Measurements from ENCODE around the gene ITSN1. TPM values are rescaled to one million over a fixed set of nuclear protein-coding genes. Genes with fewer than 3 reads are reported as not detected.

The ITSN1 gene
- total RNA-seq, 2 experiments from 2014 or later, result 1.6 to 1.7 TPM

DNA sequence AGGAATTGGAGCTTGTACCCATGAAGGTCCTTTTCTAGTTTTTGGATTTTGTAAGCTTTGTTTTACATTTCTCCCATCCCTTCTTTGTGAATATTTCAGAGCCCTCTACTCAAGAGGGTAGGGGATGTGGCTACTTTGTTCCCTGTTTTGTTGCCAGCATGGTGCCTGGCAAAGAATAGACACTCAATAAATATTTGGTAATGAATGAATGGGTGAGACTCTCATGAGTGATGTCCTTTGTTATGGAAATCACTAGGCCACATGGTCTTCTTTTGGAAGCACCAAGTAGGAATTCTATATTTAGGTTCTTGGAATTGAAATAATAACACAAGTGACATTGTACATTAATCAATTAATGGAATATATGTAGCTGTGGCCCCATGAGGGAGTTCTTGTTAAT is 300.1 kb downstream of the ITSN1 start:
- Mint-ChIP-seq H3K4me1 (ENCODE audit: low read depth) (peaks cover 62% of the 10 kb centered on the region), H3K36me3 (ENCODE audit: low read depth) (peaks cover 75% of the 10 kb centered on the region), H3K27me3 (ENCODE audit: low read depth) (no peaks in the 10 kb centered on the region), H3K27ac (no peak overlapping the region), H3K9me3 (ENCODE audit: insufficient read depth) (peaks cover 10% of the 10 kb centered on the region), H3K4me3 (no peak overlapping the region)
- ATAC-seq (no peak), DNase-seq (peak; percentile 8)
- ChIA-PET CTCF (interaction anchor here (0.7 to 3.5 kb wide), 3 partner anchors 18 to 244 kb away, joined by 3 to 21 read pairs (median 4); no protein-coding TSS in a partner anchor), POLR2A (interaction anchor here (1.4 kb wide), 1 partner anchor 9 kb away, joined by 4 read pairs; no protein-coding TSS in a partner anchor)

DNA sequence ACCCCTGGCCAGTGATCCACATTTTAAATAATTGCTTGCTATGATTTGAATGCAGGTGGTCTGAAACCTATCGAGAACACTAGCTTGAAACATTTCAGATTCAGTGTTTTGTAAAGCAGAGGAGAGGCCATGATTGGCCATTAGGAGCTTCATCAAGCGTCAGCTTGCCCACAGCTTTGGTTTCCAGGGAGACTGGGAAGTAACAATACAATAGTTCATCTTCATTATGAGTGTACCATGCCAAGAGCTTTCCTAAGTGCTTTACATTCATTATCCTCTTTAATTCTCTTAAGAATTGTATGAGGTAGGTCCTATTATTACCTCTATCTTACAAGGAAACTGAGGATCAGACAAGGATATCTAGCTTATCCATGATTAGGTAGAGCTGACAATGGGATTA is 301.0 kb downstream of the ITSN1 start:
- peaks cover 76% of the 10 kb centered on the region for H3K36me3 Mint-ChIP-seq (ENCODE audit: low read depth)
- DNase-seq, result peak; percentile 19
- peaks cover 64% of the 10 kb centered on the region for H3K4me1 Mint-ChIP-seq (ENCODE audit: low read depth)
- ChIA-PET CTCF (interaction anchor here (0.8 to 3.5 kb wide), 4 partner anchors 19 to 404 kb away, joined by 3 to 21 read pairs (median 4); no protein-coding TSS in a partner anchor), POLR2A (interaction anchor here (1.0 to 1.4 kb wide), 2 partner anchors 9 to 10 kb away, joined by 3 to 4 read pairs; no protein-coding TSS in a partner anchor)
- no peak overlapping the region for H3K4me3 Mint-ChIP-seq
- H3K9me3 Mint-ChIP-seq (ENCODE audit: insufficient read depth), result peaks cover 9% of the 10 kb centered on the region
- H3K27ac Mint-ChIP-seq, result no peak overlapping the region
- no peaks in the 10 kb centered on the region for H3K27me3 Mint-ChIP-seq (ENCODE audit: low read depth)
- ATAC-seq, result no peak

DNA sequence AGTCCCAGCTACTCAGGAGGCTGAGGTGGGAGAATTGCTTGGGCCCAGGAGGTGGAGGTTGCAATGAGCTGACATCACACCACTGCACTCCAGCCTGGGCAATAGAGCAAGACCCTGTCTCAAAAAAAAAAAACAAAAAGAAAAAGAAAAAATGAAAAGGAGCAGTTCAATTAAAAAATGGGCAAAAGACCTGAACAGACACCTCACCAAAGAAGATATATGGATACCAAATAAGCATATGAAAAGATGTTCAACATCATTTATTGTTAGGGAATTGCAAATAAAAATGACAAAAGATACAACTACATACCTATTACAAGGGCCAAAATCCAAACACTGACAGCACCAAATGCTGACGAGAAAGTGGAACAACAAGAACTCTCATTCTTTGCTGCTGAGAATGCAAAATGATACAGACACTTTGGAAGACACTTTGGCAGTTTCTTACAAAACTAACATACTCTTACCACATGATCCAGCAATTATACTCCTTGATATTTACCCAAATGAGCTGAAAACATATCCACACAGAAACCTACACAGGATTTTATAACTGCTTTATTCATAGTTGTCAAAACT is 302.0 kb downstream of the ITSN1 start:
- Mint-ChIP-seq H3K36me3 (ENCODE audit: low read depth) (peaks cover 67% of the 10 kb centered on the region), H3K27ac (no peak overlapping the region), H3K27me3 (ENCODE audit: low read depth) (no peaks in the 10 kb centered on the region), H3K9me3 (ENCODE audit: insufficient read depth) (peaks cover 5% of the 10 kb centered on the region), H3K4me1 (ENCODE audit: low read depth) (peaks cover 64% of the 10 kb centered on the region), H3K4me3 (no peak overlapping the region)
- ATAC-seq (no peak), DNase-seq (no peak)
- ChIA-PET CTCF (interaction anchor here (1.2 kb wide), 1 partner anchor 20 kb away, joined by 3 read pairs; no protein-coding TSS in a partner anchor), POLR2A (interaction anchor here (0.7 kb wide), 1 partner anchor 13 kb away, joined by 3 read pairs; no protein-coding TSS in a partner anchor)

DNA sequence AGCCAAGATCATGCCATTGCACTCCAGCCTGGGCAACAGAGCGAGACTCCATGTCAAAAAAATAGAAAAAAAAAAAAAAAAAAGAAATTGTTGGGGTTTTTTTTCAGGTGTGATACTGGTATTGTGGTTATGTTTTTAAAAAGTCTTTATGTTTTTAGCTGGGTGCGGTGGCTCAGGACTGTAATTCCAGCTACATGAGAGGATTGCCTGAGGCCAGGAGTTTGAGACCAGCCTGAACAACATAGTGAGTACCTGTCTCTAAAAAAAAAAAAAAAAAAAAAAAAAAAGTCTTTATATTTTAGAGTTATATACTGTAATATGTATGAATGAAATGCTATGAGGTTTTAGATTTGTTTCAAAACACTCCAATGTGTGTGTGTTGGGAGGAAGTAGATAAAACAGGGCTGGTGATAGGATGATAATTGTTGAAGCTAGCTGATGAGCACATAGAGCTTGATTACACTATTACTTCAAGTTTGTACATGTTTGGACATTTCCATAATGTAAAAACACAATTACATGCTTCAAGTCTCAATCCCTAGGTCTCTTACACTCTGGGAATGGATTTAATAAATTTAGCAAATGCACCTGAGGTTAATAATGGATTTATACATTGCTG is 303.5 kb downstream of the ITSN1 start:
- Mint-ChIP-seq H3K36me3 (ENCODE audit: low read depth) (peaks cover 65% of the 10 kb centered on the region), H3K27ac (peak overlapping the region; percentile 62), H3K9me3 (ENCODE audit: insufficient read depth) (peaks cover 5% of the 10 kb centered on the region), H3K4me3 (no peak overlapping the region), H3K4me1 (ENCODE audit: low read depth) (peaks cover 65% of the 10 kb centered on the region), H3K27me3 (ENCODE audit: low read depth) (no peaks in the 10 kb centered on the region)
- DNase-seq (peak; percentile 17), ATAC-seq (no peak)
- CTCF ChIA-PET, result interaction anchor here (0.7 to 5.3 kb wide), 4 partner anchors 9 to 129 kb away, joined by 3 to 28 read pairs (median 18); partner anchors contain the start of genes MRPS6 and SLC5A3
- POLR2A ChIA-PET, result interaction anchor here (0.7 to 1.3 kb wide), 2 partner anchors 9 to 577 kb away, joined by 3 to 6 read pairs; no protein-coding TSS in a partner anchor

DNA sequence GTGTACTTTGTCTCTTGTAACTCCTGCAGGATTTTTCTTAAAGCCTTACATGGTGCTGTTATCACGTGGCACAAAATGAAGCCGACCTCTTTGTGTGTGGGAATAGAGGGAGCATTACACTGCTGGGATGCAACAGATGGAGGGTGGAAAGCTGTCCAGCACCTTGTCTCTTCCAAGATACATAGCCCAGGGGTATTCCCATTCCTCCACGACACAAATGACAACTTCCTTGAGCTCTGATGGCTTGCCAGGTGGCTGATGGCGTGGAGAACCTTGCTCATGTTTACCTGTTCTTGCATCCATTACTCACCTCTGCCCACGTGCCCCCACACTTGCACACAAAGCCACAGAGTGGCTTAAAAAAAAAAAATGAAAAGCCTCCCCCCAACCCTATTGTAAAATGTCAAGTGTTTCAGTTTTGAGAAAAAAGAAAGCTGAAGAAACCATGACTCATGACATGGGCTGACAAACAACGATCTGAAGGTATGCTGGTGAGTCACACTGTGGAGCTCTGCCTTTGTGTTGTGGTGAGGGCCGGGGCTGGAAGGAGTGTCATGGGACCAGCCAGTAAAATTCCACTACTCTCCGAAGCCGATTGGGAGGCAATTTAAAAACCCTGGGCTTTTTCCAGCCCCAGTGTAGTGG is 305.3 kb downstream of the ITSN1 start:
- peak; percentile 91 for DNase-seq
- ATAC-seq, result peak; percentile 68
- Mint-ChIP-seq H3K36me3 (ENCODE audit: low read depth) (peaks cover 67% of the 10 kb centered on the region), H3K4me1 (ENCODE audit: low read depth) (peaks cover 75% of the 10 kb centered on the region), H3K27me3 (ENCODE audit: low read depth) (no peaks in the 10 kb centered on the region), H3K4me3 (peak overlapping the region; percentile 63), H3K9me3 (ENCODE audit: insufficient read depth) (peaks cover 5% of the 10 kb centered on the region), H3K27ac (peak overlapping the region; percentile 98)
- ChIA-PET CTCF (interaction anchor here (0.9 to 5.3 kb wide), 9 partner anchors 9 to 144 kb away, joined by 3 to 49 read pairs (median 8); partner anchors contain the start of genes MRPS6 and SLC5A3), POLR2A (interaction anchor here (0.6 to 4.1 kb wide), 15 partner anchors 12 to 1072 kb away, joined by 3 to 224 read pairs (median 9); partner anchors contain the start of genes MRPS6 and SLC5A3)

DNA sequence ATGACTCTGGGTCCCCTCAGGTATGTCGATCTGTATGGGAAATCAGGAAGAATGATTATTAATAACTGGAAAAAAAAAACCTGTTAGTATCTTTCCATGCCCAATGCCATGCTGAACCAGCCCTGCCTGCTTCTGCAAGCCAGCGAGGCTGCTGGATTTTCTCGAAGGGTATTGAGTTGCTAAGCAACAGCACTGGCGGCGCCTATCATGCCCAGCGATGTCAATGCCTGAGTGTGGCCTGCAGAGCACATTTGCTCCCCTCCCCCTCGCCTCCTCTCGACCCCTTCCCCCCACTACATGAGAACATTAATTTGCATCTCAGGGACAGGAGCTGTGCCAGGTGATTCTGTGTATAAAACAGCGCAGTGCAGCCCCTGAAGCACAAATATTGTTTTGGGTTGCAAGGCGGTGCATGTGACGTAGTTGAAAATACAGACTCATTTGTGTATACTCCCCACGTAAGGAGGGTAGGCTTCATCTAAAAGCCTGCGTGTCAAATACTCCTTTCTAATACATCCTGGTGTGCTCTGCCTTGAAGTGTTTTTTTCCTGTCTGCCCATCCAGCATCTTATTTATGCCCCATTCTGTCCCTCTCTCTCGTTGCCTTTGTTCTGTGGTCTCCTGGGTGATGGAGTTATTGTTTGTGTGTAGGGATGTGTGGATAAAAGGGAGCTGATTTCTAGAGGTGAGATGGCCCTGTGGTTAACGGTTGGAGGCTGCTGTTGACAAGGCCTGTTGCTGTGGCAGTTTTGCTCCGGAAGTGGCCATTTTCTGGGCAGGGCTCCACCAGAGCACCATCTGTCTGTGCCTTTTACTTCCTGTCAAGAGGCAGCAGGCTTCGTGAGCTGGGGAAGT is 306.0 kb downstream of the ITSN1 start:
- Mint-ChIP-seq H3K36me3 (ENCODE audit: low read depth) (peaks cover 70% of the 10 kb centered on the region), H3K27ac (peak overlapping the region; percentile 98), H3K4me3 (peak overlapping the region; percentile 63), H3K9me3 (ENCODE audit: insufficient read depth) (peaks cover 5% of the 10 kb centered on the region), H3K4me1 (ENCODE audit: low read depth) (peaks cover 81% of the 10 kb centered on the region), H3K27me3 (ENCODE audit: low read depth) (no peaks in the 10 kb centered on the region)
- ChIA-PET CTCF (interaction anchor here (0.9 to 5.3 kb wide), 11 partner anchors 9 to 400 kb away, joined by 3 to 49 read pairs (median 8); partner anchors contain the start of genes MRPS6 and SLC5A3), POLR2A (interaction anchor here (0.6 to 4.1 kb wide), 26 partner anchors 9 to 1071 kb away, joined by 3 to 224 read pairs (median 7); partner anchors contain the start of genes ATP5PO, MRPS6 and SLC5A3)
- peak; percentile 95 for DNase-seq
- peak; percentile 62 for ATAC-seq

DNA sequence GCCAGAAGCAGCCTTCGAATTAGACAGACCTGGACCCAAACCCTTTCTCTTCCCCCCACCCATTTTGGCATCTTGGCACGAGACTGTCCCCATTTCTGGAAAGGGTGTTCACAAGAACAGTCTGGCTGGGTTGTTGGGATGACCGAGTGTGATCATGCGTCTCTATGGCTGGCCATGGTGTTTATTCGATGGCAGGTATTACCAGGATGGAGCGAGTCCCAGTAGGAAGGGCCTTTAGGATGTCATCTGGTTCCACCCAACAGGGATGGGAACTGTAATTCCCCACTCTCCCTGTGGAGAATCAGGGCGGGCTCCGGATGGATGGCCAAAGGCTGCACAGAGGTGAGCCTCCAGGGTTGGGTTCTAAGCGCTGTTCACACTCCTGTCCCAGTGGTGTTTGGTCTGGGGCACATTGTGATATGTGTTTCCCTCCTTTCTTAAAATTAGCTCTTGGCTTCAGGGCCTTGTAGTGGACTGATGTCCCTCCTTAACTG is 306.7 kb downstream of the ITSN1 start:
- Mint-ChIP-seq H3K27me3 (ENCODE audit: low read depth) (no peaks in the 10 kb centered on the region), H3K4me1 (ENCODE audit: low read depth) (peaks cover 81% of the 10 kb centered on the region), H3K27ac (peak overlapping the region; percentile 98), H3K36me3 (ENCODE audit: low read depth) (peaks cover 67% of the 10 kb centered on the region), H3K4me3 (peak overlapping the region; percentile 63), H3K9me3 (ENCODE audit: insufficient read depth) (peaks cover 7% of the 10 kb centered on the region)
- ChIA-PET CTCF (interaction anchor here (0.9 to 5.3 kb wide), 9 partner anchors 11 to 399 kb away, joined by 3 to 49 read pairs (median 11); partner anchors contain the start of genes MRPS6 and SLC5A3), POLR2A (interaction anchor here (0.6 to 4.1 kb wide), 21 partner anchors 8 to 1100 kb away, joined by 3 to 224 read pairs (median 7); partner anchors contain the start of genes ATP5PO, MRPS6 and SLC5A3)
- ATAC-seq (no peak), DNase-seq (no peak)

Other genes with a start within 250 kb of the ITSN1 start
- gene IFNGR2, start 239.1 kb upstream of the ITSN1 start, total RNA-seq, result 1 to 10 TPM; 6.5 to 8.2 TPM
- gene TMEM50B, start 162.5 kb upstream of the ITSN1 start, total RNA-seq, result 10 to 100 TPM; 34.9 to 37.5 TPM
- under 1 TPM; 0.40 to 0.73 TPM for gene DNAJC28, start 150.8 kb upstream of the ITSN1 start, total RNA-seq
- gene GART, start 100.4 kb upstream of the ITSN1 start, total RNA-seq, result 100 to 1,000 TPM; 138 to 147 TPM
- 100 to 1,000 TPM; 284 to 285 TPM for gene SON, start 99.5 kb upstream of the ITSN1 start, total RNA-seq
- 10 to 100 TPM; 43.3 to 44.1 TPM for gene DONSON, start 53.8 kb upstream of the ITSN1 start, total RNA-seq
- gene CRYZL1, start 760 bp upstream of the ITSN1 start, total RNA-seq, result 10 to 100 TPM; 30.2 to 31.4 TPM